Posterior cingulate gyrus (tissue), 11 donors: ENCODE data around the gene RAB3GAP1.

Experiments
- DNase-seq, 10 donors: peaks; one replicate each; pipeline versions ENCODE4 v3.0.0 to v3.0.0-alpha.2; 2020 to 2021; ENCODE audit warnings: mixed read lengths in 3 of 10
- intact Hi-C: fragments of 100-400 bp; cut with DNase I; formaldehyde crosslinking; loops from one replicate; pipeline ENCODE4 v1.15.1; 2023

The RAB3GAP1 gene

DNA sequence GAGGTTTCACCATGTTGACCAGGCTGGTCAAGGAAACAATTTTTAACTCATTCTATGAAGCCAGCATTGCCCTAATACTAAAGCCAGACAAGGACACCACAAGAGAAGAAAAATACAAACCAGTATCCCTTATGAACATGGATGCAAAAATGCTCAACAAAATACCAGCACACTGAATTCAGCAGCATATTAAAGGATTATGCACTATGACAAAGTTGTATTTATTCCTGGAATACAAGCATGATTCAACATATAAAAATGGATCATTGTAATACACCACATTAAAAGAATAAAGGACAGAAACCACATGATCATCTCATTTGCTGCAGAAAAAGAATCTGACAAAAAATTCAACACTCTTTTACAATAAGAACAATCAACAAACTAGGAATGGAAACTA lies 138.7 kb downstream of the RAB3GAP1 start:
- no peak for DNase-seq
- intact Hi-C loops = no loop called here

DNA sequence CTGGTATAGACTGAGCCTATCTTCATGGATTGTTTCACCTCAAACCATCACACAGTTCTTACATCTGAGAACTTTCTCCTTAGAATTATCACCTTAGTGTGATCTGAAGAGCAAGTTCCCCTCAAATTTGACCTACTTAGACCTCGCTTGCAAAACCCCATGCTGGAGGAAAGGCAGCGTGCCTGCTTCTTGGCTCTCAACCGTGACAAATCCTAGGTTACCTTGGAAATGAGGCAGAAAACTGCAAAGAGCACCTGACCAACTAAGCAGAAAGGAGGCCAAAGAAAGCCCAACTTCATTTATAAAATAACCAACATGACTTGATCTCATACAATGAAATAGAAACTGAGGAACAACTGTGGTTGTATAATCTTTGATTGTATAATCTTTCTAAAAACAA lies 146.4 kb downstream of the RAB3GAP1 start:
- intact Hi-C loops = no loop called here
- DNase-seq = no peak

- DNase-seq = no peak
- intact Hi-C loops = no loop called here
Measured at GRCh38 chr2:135202751-135203150, 150.7 kb downstream of the RAB3GAP1 start.

- intact Hi-C loops = no loop called here
- no peak for DNase-seq
Measured at GRCh38 chr2:135203944-135204343, 151.9 kb downstream of the RAB3GAP1 start.

- intact Hi-C loops = no loop called here
Measured at GRCh38 chr2:135208016-135208415, 155.9 kb downstream of the RAB3GAP1 start.

GRCh38 chr2:135212757-135213156 lies 160.7 kb downstream of the RAB3GAP1 start:
- no peak for DNase-seq

More at GRCh38 chr2:135208016-135208415, 155.9 kb downstream of the RAB3GAP1 start:
- DNase-seq = no peak

DNA sequence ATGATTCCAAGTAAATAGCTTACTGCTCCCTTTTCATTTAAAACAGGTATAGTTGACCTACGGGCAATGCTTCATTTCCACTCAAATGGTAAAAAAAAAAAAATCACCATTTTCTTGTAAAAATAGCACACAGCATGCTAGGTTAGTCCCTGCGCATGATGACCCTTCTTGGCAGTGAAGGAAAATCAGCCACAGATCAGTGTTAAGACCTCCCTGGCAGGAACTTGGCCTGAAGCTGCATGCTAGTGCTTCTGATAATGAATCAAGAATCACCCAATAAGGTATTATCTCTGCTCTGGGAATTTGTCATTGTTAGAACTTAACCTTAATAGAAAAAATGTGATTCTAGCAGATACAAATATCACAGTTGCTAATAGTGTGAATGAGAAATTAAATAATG lies 166.3 kb downstream of the RAB3GAP1 start:
- no peak for DNase-seq
- intact Hi-C loops = no loop called here

More at GRCh38 chr2:135212757-135213156, 160.7 kb downstream of the RAB3GAP1 start:
- intact Hi-C loops = no loop called here

- intact Hi-C loops = no loop called here
- DNase-seq = no peak
Measured at GRCh38 chr2:135219226-135219625, 167.1 kb downstream of the RAB3GAP1 start.
